MCF 10A (cell line): ENCODE results near the gene EPHA4. TPM values are rescaled to one million over a fixed set of nuclear protein-coding genes. Genes with fewer than 3 reads are reported as not detected.

Experiments
- BruUV-seq: library from RNA; stranded (reverse); fragments of 400-500 nt; replicated peaks from 2 replicates; lab custom pipeline; 2021; lab: Mats Ljungman, UMichigan
- CTCF ChIA-PET: fragments of 300-600 bp; sonication (Branson Sonifier 250); formaldehyde crosslinking; extraction: SDS; loops from one replicate; lab custom pipeline; 2021; ENCODE audit warnings: antibody characterized with exemption, inconsistent platforms; lab: Yijun Ruan, JAX
- POLR2A ChIA-PET: fragments of 300-600, 350-650 bp; sonication (Branson Sonifier 250); formaldehyde crosslinking; extraction: SDS; loops from one replicate; lab custom pipeline; 2020; ENCODE audit warnings: antibody characterized with exemption, inconsistent platforms; lab: Yijun Ruan, JAX
- DNase-seq: peaks from one replicate; pipeline ENCODE4 v3.0.0-alpha.2; 2018; ENCODE audit not compliant: unreplicated experiment
- H3K27ac Mint-ChIP-seq: one replicate; pipeline ENCODE4 v1.8.0; 2022; ENCODE audit warnings: mild to moderate bottlenecking, low read depth, mixed read lengths; ENCODE audit not compliant: unreplicated experiment
- H3K27me3 Mint-ChIP-seq: one replicate; pipeline ENCODE4 v1.8.0; 2022; ENCODE audit warnings: mixed read lengths; ENCODE audit not compliant: insufficient read depth, unreplicated experiment
- H3K36me3 Mint-ChIP-seq: one replicate; pipeline ENCODE4 v1.8.0; 2022; ENCODE audit warnings: mild to moderate bottlenecking, moderate library complexity, mixed read lengths; ENCODE audit not compliant: insufficient read depth, unreplicated experiment
- H3K4me1 Mint-ChIP-seq: one replicate; pipeline ENCODE4 v1.8.0; 2022; ENCODE audit warnings: mixed read lengths; ENCODE audit not compliant: insufficient read depth, unreplicated experiment
- H3K4me3 Mint-ChIP-seq: one replicate; pipeline ENCODE4 v1.8.0; 2022; ENCODE audit warnings: mild to moderate bottlenecking, moderate library complexity, mixed read lengths; ENCODE audit not compliant: unreplicated experiment
- H3K9me3 Mint-ChIP-seq: one replicate; pipeline ENCODE4 v1.8.0; 2022; ENCODE audit warnings: mixed read lengths; ENCODE audit not compliant: unreplicated experiment
- CTCF ChIP-seq: fragments of 200-600 bp; IDR thresholded peaks from one replicate; pipeline ENCODE4 v1.8.0; 2022; ENCODE audit warnings: antibody characterized with exemption, mild to moderate bottlenecking; ENCODE audit not compliant: unreplicated experiment
- intact Hi-C: fragments of 100-400 bp; cut with micrococcal nuclease; formaldehyde crosslinking; loops from 2 replicates; pipeline ENCODE4 v1.14.1; 2022
- total RNA-seq: library from RNA; stranded (reverse); gene quantifications from 2 replicates; pipeline ENCODE4 v1.2.3, GENCODE V29; 2022

EPHA4 gene
- total RNA-seq, 1 experiment from 2014 or later = 2.0 TPM

GRCh38 chr2:221488136-221488807 lies 83.8 kb downstream of the EPHA4 start:
- no peaks in the 10 kb centered on the region for H3K4me1 Mint-ChIP-seq
- BruUV-seq = no TSS peak
- no peaks in the 10 kb centered on the region for H3K36me3 Mint-ChIP-seq
- no peak overlapping the region for H3K27ac Mint-ChIP-seq
- ChIA-PET CTCF (no interaction called here), POLR2A (interaction anchor here (0.6 kb wide), 1 partner anchor 22 kb away, joined by 4 read pairs; no protein-coding TSS in a partner anchor)
- no peak overlapping the region for H3K4me3 Mint-ChIP-seq
- intact Hi-C loops = no loop called here
- no peak for DNase-seq
- no peaks in the 10 kb centered on the region for H3K27me3 Mint-ChIP-seq
- TF ChIP-seq CTCF = no peak
- H3K9me3 Mint-ChIP-seq = no peaks in the 10 kb centered on the region

GRCh38 chr2:221486106-221486505 lies 86.0 kb downstream of the EPHA4 start:
- H3K4me1 Mint-ChIP-seq = no peaks in the 10 kb centered on the region
- H3K27ac Mint-ChIP-seq = no peak overlapping the region
- BruUV-seq = no TSS peak
- no peak for TF ChIP-seq CTCF
- CTCF ChIA-PET = no interaction called here
- H3K4me3 Mint-ChIP-seq = no peak overlapping the region
- H3K27me3 Mint-ChIP-seq = no peaks in the 10 kb centered on the region
- intact Hi-C loops = no loop called here
- POLR2A ChIA-PET = no interaction called here
- H3K36me3 Mint-ChIP-seq = no peaks in the 10 kb centered on the region
- no peak for DNase-seq
- H3K9me3 Mint-ChIP-seq = no peaks in the 10 kb centered on the region

GRCh38 chr2:221485503-221485870 lies 86.6 kb downstream of the EPHA4 start:
- H3K4me3 Mint-ChIP-seq = no peak overlapping the region
- H3K27ac Mint-ChIP-seq = no peak overlapping the region
- POLR2A ChIA-PET = no interaction called here
- H3K27me3 Mint-ChIP-seq = no peaks in the 10 kb centered on the region
- no peaks in the 10 kb centered on the region for H3K36me3 Mint-ChIP-seq
- BruUV-seq = no TSS peak
- CTCF ChIA-PET = no interaction called here
- no peak for TF ChIP-seq CTCF
- DNase-seq = no peak
- intact Hi-C loops = no loop called here
- no peaks in the 10 kb centered on the region for H3K4me1 Mint-ChIP-seq
- no peaks in the 10 kb centered on the region for H3K9me3 Mint-ChIP-seq

GRCh38 chr2:221484761-221485502 lies 87.2 kb downstream of the EPHA4 start:
- Mint-ChIP-seq H3K27ac (no peak overlapping the region), H3K9me3 (no peaks in the 10 kb centered on the region), H3K36me3 (no peaks in the 10 kb centered on the region), H3K4me3 (no peak overlapping the region), H3K27me3 (no peaks in the 10 kb centered on the region), H3K4me1 (no peaks in the 10 kb centered on the region)
- intact Hi-C loops = no loop called here
- no TSS peak for BruUV-seq
- no peak for DNase-seq
- no peak for TF ChIP-seq CTCF
- ChIA-PET CTCF (interaction anchor here (0.6 to 1.2 kb wide), 3 partner anchors 8 to 1757 kb away, joined by 3 read pairs; no protein-coding TSS in a partner anchor), POLR2A (interaction anchor here (0.6 kb wide), 1 partner anchor 1691 kb away, joined by 3 read pairs; no protein-coding TSS in a partner anchor)
